HEK293 (cell line): ENCODE measurements around the gene CA6.

Experiments used
- CTCF ChIA-PET: fragments of 350-600 bp; formaldehyde crosslinking; extraction: SDS; loops from one replicate; lab custom pipeline; 2021; ENCODE audit warnings: antibody characterized with exemption; lab: Yijun Ruan, JAX
- POLR2A ChIA-PET: fragments of 300-600 bp; formaldehyde crosslinking; extraction: SDS; loops from one replicate; lab custom pipeline; 2020; ENCODE audit warnings: antibody characterized with exemption, inconsistent platforms; lab: Yijun Ruan, JAX
- H3K27ac ChIP-seq: fragments of 200-500 bp; sonication (Bioruptor generic); 2 replicates; pipeline ENCODE4 v1.5.1; 2014; ENCODE audit warnings: low read depth, low read length, control low read depth, inconsistent platforms; ENCODE audit errors: extremely low read depth
- H3K36me3 ChIP-seq, 2 experiments: fragments of 200-500 bp in 1 of 2; sonication (Bioruptor generic) in 1 of 2; 1 replicate in 1 of 2; 2 replicates in 1 of 2; pipeline ENCODE4 v1.5.1; 2014 to 2017; ENCODE audit warnings: inconsistent platforms in 2 of 2, low read length in 2 of 2; ENCODE audit not compliant: control insufficient read depth in 2 of 2, insufficient read depth in 1 of 2
- H3K4me1 ChIP-seq: fragments of 200-500 bp; sonication (Bioruptor generic); 2 replicates; pipeline ENCODE4 v1.5.1; 2014; ENCODE audit warnings: mild to moderate bottlenecking, low read length, inconsistent platforms; ENCODE audit not compliant: control insufficient read depth, insufficient read depth
- H3K4me3 ChIP-seq: 2 replicates; pipeline ENCODE4 v1.5.1; 2011; ENCODE audit warnings: low read depth, mild to moderate bottlenecking, control low read depth, low read length, moderate library complexity
- H3K9me3 ChIP-seq: fragments of 200-500 bp; sonication (Bioruptor generic); 2 replicates; pipeline ENCODE4 v1.5.1; 2014; ENCODE audit warnings: low read depth, low read length, inconsistent platforms; ENCODE audit not compliant: control insufficient read depth, insufficient read depth
- GLIS1 ChIP-seq: fragments of 450-650 bp; formaldehyde crosslinking; IDR thresholded peaks from 2 replicates; pipeline ENCODE4 v1.5.1; 2016; ENCODE audit warnings: missing biosample characterization, missing genetic modification characterization
- GLIS2 ChIP-seq: fragments of 450-650 bp; formaldehyde crosslinking; IDR thresholded peaks from 2 replicates; pipeline ENCODE4 v1.5.1; 2016; ENCODE audit warnings: missing biosample characterization, missing genetic modification characterization
- HOXC10 ChIP-seq: sonication (generic); formaldehyde crosslinking; IDR thresholded peaks from 2 replicates; pipeline ENCODE4 v1.8.1; 2023; ENCODE audit warnings: mild to moderate bottlenecking, missing genetic modification reagents
- KLF8 ChIP-seq: fragments of 450-650 bp; formaldehyde crosslinking; IDR thresholded peaks from 2 replicates; pipeline ENCODE4 v1.5.1; 2016; ENCODE audit warnings: missing biosample characterization, missing genetic modification characterization
- PRDM4 ChIP-seq: fragments of 450-650 bp; formaldehyde crosslinking; IDR thresholded peaks from 2 replicates; pipeline ENCODE4 v1.5.1; 2017; ENCODE audit warnings: missing biosample characterization, missing genetic modification characterization
- RBAK ChIP-seq: fragments of 450-650 bp; formaldehyde crosslinking; IDR thresholded peaks from 2 replicates; pipeline ENCODE4 v1.5.1; 2016; ENCODE audit warnings: missing biosample characterization, missing genetic modification characterization
- ZNF174 ChIP-seq: fragments of 450-650 bp; formaldehyde crosslinking; IDR thresholded peaks from 2 replicates; pipeline ENCODE4 v1.5.0; 2017; ENCODE audit warnings: missing biosample characterization, mild to moderate bottlenecking, missing genetic modification characterization
- ZNF184 ChIP-seq: fragments of 450-650 bp; IDR thresholded peaks from 2 replicates; pipeline ENCODE4 v1.5.1; 2018; ENCODE audit warnings: missing biosample characterization, mild to moderate bottlenecking, missing genetic modification characterization
- ZNF214 ChIP-seq: fragments of 450-650 bp; formaldehyde crosslinking; IDR thresholded peaks from 2 replicates; pipeline ENCODE4 v1.5.1; 2017; ENCODE audit warnings: missing biosample characterization, mild to moderate bottlenecking, missing genetic modification characterization, borderline replicate concordance
- ZNF248 ChIP-seq: fragments of 450-650 bp; formaldehyde crosslinking; IDR thresholded peaks from 2 replicates; pipeline ENCODE4 v1.5.1; 2017; ENCODE audit warnings: missing biosample characterization, missing genetic modification characterization
- ZNF266 ChIP-seq: fragments of 450-650 bp; formaldehyde crosslinking; IDR thresholded peaks from 2 replicates; pipeline ENCODE4 v1.5.1; 2016; ENCODE audit warnings: missing biosample characterization, missing genetic modification characterization, low read depth
- ZNF274 ChIP-seq, 2 experiments: fragments of 200-500 bp in 1 of 2; fragments of 450-650 bp in 1 of 2; sonication (Bioruptor generic) in 1 of 2; formaldehyde crosslinking in 1 of 2; IDR thresholded peaks; 2 replicates each; pipeline versions ENCODE4 v1.5.1 to v1.6.1; 2014 to 2016; ENCODE audit warnings: borderline replicate concordance in 1 of 2, inconsistent platforms in 1 of 2, low read length in 1 of 2, missing biosample characterization in 1 of 2, missing genetic modification characterization in 1 of 2
- ZNF404 ChIP-seq: fragments of 450-650 bp; formaldehyde crosslinking; IDR thresholded peaks from 2 replicates; pipeline ENCODE4 v1.5.1; 2017; ENCODE audit warnings: missing biosample characterization, missing genetic modification characterization
- ZNF473 ChIP-seq: fragments of 450-650 bp; formaldehyde crosslinking; IDR thresholded peaks from 2 replicates; pipeline ENCODE4 v1.5.1; 2017; ENCODE audit warnings: missing biosample characterization, missing genetic modification characterization
- ZNF48 ChIP-seq: fragments of 450-650 bp; formaldehyde crosslinking; IDR thresholded peaks from 2 replicates; pipeline ENCODE4 v1.5.1; 2016; ENCODE audit warnings: missing biosample characterization, missing genetic modification characterization
- TF ChIP-seq, protein P1 (sequence below): fragments of 450-650 bp; formaldehyde crosslinking; IDR thresholded peaks from 2 replicates; pipeline ENCODE4 v1.5.1; 2016; ENCODE audit warnings: missing biosample characterization, missing genetic modification characterization
- TF ChIP-seq, protein P2 (sequence below): fragments of 450-650 bp; formaldehyde crosslinking; IDR thresholded peaks from 2 replicates; pipeline ENCODE4 v1.5.1; 2017; ENCODE audit warnings: missing biosample characterization, missing genetic modification characterization
- TF ChIP-seq, protein P3 (sequence below): fragments of 450-650 bp; formaldehyde crosslinking; IDR thresholded peaks from 2 replicates; pipeline ENCODE4 v1.5.1; 2016; ENCODE audit warnings: missing biosample characterization, missing genetic modification characterization
- TF ChIP-seq, protein P4 (sequence below): fragments of 450-650 bp; formaldehyde crosslinking; IDR thresholded peaks from 2 replicates; pipeline ENCODE4 v1.5.1; 2016; ENCODE audit warnings: missing biosample characterization, missing genetic modification characterization
- TF ChIP-seq, protein P5 (sequence below): fragments of 450-650 bp; formaldehyde crosslinking; IDR thresholded peaks from 2 replicates; pipeline ENCODE4 v1.5.1; 2016; ENCODE audit warnings: missing biosample characterization, missing genetic modification characterization, borderline replicate concordance

Gene CA6

DNA sequence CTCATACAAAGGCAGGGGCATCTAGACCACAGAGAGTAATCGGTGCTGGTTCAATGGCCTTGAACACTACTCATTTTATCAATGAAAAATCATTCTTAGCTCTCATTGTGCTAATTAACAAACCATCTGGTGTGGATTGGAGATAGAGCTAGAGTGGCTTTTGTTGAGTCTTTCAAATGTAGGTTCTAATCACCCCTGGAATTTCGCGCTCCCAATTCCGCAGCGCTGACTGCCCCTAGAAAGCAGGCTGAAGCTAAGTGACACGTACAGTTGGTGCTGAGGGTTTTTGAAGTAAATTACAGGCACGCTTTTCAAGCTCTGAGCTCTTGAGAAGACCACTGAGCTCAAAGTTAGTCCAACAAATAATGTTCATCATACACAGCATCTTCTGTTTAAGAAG lies 31.2 kb upstream of the CA6 start (continued):
- no peak for TF ChIP-seq ZNF48 (tag by site-specific recombination)
- TF ChIP-seq, protein P1, sequence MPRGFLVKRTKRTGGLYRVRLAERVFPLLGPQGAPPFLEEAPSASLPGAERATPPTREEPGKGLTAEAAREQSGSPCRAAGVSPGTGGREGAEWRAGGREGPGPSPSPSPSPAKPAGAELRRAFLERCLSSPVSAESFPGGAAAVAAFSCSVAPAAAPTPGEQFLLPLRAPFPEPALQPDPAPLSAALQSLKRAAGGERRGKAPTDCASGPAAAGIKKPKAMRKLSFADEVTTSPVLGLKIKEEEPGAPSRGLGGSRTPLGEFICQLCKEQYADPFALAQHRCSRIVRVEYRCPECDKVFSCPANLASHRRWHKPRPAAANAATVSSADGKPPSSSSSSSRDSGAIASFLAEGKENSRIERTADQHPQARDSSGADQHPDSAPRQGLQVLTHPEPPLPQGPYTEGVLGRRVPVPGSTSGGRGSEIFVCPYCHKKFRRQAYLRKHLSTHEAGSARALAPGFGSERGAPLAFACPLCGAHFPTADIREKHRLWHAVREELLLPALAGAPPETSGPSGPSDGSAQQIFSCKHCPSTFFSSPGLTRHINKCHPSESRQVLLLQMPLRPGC (tag by site-specific recombination), result no peak
- TF ChIP-seq, protein P2, sequence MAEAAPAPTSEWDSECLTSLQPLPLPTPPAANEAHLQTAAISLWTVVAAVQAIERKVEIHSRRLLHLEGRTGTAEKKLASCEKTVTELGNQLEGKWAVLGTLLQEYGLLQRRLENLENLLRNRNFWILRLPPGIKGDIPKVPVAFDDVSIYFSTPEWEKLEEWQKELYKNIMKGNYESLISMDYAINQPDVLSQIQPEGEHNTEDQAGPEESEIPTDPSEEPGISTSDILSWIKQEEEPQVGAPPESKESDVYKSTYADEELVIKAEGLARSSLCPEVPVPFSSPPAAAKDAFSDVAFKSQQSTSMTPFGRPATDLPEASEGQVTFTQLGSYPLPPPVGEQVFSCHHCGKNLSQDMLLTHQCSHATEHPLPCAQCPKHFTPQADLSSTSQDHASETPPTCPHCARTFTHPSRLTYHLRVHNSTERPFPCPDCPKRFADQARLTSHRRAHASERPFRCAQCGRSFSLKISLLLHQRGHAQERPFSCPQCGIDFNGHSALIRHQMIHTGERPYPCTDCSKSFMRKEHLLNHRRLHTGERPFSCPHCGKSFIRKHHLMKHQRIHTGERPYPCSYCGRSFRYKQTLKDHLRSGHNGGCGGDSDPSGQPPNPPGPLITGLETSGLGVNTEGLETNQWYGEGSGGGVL, result no peak
- TF ChIP-seq ZNF473 (tag by site-specific recombination), result no peak

- H3K27ac ChIP-seq, result no peak overlapping the region
- no peaks in the 10 kb centered on the region for H3K9me3 ChIP-seq
- H3K4me3 ChIP-seq, result no peak overlapping the region
- ChIA-PET CTCF (interaction anchor here (0.7 to 2.6 kb wide), 4 partner anchors 13 to 186 kb away, joined by 4 to 14 read pairs (median 12); no protein-coding TSS in a partner anchor), POLR2A (no interaction called here)
- peaks cover 6% of the 10 kb centered on the region for H3K4me1 ChIP-seq
- H3K36me3 ChIP-seq, result no peaks in the 10 kb centered on the region
- TF ChIP-seq GLIS1 (tag by site-specific recombination) (no peak), ZNF274 (IDR thresholded peaks at IDR 0.05; ENCODE audit: low read length) (no peak), ZNF274 (tag by site-specific recombination; IDR thresholded peaks at IDR 0.05; ENCODE audit: borderline replicate concordance) (no peak), ZNF404 (no peak), ZNF184 (tag by site-specific recombination) (no peak), ZNF174 (tag by site-specific recombination) (no peak), ZNF248 (tag by site-specific recombination) (no peak), HOXC10 (CRISPR knock-in tag) (no peak), GLIS2 (tag by site-specific recombination) (no peak), PRDM4 (tag by site-specific recombination) (no peak), ZNF214 (tag by site-specific recombination) (no peak), RBAK (no peak), ZNF266 (tag by site-specific recombination) (no peak), KLF8 (tag by site-specific recombination) (no peak)
- TF ChIP-seq, protein P3, sequence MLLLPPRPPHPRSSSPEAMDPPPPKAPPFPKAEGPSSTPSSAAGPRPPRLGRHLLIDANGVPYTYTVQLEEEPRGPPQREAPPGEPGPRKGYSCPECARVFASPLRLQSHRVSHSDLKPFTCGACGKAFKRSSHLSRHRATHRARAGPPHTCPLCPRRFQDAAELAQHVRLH (tag by site-specific recombination), result no peak
- TF ChIP-seq, protein P4, sequence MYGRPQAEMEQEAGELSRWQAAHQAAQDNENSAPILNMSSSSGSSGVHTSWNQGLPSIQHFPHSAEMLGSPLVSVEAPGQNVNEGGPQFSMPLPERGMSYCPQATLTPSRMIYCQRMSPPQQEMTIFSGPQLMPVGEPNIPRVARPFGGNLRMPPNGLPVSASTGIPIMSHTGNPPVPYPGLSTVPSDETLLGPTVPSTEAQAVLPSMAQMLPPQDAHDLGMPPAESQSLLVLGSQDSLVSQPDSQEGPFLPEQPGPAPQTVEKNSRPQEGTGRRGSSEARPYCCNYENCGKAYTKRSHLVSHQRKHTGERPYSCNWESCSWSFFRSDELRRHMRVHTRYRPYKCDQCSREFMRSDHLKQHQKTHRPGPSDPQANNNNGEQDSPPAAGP (tag by site-specific recombination), result no peak
- TF ChIP-seq, protein P2, result no peak
- TF ChIP-seq, protein P1 (tag by site-specific recombination), result no peak
- TF ChIP-seq, protein P5, sequence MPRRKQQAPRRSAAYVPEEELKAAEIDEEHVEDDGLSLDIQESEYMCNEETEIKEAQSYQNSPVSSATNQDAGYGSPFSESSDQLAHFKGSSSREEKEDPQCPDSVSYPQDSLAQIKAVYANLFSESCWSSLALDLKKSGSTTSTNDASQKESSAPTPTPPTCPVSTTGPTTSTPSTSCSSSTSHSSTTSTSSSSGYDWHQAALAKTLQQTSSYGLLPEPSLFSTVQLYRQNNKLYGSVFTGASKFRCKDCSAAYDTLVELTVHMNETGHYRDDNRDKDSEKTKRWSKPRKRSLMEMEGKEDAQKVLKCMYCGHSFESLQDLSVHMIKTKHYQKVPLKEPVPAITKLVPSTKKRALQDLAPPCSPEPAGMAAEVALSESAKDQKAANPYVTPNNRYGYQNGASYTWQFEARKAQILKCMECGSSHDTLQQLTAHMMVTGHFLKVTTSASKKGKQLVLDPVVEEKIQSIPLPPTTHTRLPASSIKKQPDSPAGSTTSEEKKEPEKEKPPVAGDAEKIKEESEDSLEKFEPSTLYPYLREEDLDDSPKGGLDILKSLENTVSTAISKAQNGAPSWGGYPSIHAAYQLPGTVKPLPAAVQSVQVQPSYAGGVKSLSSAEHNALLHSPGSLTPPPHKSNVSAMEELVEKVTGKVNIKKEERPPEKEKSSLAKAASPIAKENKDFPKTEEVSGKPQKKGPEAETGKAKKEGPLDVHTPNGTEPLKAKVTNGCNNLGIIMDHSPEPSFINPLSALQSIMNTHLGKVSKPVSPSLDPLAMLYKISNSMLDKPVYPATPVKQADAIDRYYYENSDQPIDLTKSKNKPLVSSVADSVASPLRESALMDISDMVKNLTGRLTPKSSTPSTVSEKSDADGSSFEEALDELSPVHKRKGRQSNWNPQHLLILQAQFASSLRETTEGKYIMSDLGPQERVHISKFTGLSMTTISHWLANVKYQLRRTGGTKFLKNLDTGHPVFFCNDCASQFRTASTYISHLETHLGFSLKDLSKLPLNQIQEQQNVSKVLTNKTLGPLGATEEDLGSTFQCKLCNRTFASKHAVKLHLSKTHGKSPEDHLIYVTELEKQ (tag by site-specific recombination), result no peak
These were observed 30.2 kb upstream of the CA6 start for GRCh38 chr1:8915446-8915845.
